Testis (tissue), 3 donors: ENCODE results near the gene MCC. TPM values are rescaled to one million over a fixed set of nuclear protein-coding genes. Genes with fewer than 3 reads are reported as not detected.

Experiments used
- DNase-seq: peaks from one replicate; pipeline ENCODE4 v3.0.0-alpha.2; 2019
- H3K27ac ChIP-seq, 2 donors: fragments of 200-600 bp; sonication (generic); one replicate each; pipeline ENCODE4 v1.5.1; 2019
- H3K27me3 ChIP-seq: fragments of 200-600 bp; sonication (generic); one replicate; pipeline ENCODE4 v1.5.1; 2019
- H3K36me3 ChIP-seq: fragments of 200-600 bp; sonication (generic); one replicate; pipeline ENCODE4 v1.5.1; 2017; ENCODE audit warnings: low read depth; ENCODE audit errors: missing control alignments
- H3K4me1 ChIP-seq: fragments of 200-600 bp; sonication (generic); one replicate; pipeline ENCODE4 v1.5.1; 2019
- H3K4me3 ChIP-seq, 2 donors: fragments of 200-600 bp; sonication (generic); one replicate each; pipeline ENCODE4 v1.5.1; 2017 to 2019
- H3K9me3 ChIP-seq: fragments of 200-600 bp; sonication (generic); one replicate; pipeline ENCODE4 v1.5.1; 2017
- CTCF ChIP-seq, 3 experiments: fragments of 450-650 bp in 2 of 3; fragments of 200-600 bp in 1 of 3; sonication (generic) in 1 of 3; IDR thresholded peaks; one replicate each; pipeline ENCODE4 v1.5.1; 2016 to 2019; ENCODE audit warnings: antibody characterized with exemption in 3 of 3, mild to moderate bottlenecking in 2 of 3, moderate library complexity in 1 of 3
- POLR2A ChIP-seq: fragments of 450-650 bp; IDR thresholded peaks from one replicate; pipeline ENCODE4 v1.6.1; 2017; ENCODE audit warnings: antibody characterized with exemption, mild to moderate bottlenecking, moderate library complexity
- WGBS, 2 donors: methylation state at CpG; one replicate each; pipeline ENCODE4 v1.1.5; 2018; 5-methylcytosine and 5-hydroxymethylcytosine counted together
- intact Hi-C: fragments of 100-400 bp; cut with DNase I; formaldehyde crosslinking; loops from one replicate; pipeline ENCODE4 v1.15.1; 2023; ENCODE audit warnings: low total_unique reads
- polyA plus RNA-seq: library from polyadenylated mRNA; stranded (reverse); fragments of 350-450 nt; fragmentation: Illumina TruSeq; extraction: RNeasy Lipid Tissue Mini Kit (QIAGEN cat#74804); gene quantifications from one replicate; pipeline ENCODE4 v1.2.3, GENCODE V29; 2014; ENCODE audit warnings: low read depth, low replicate concordance; ENCODE audit not compliant: insufficient read depth
- total RNA-seq, 2 donors: library from RNA; depleted of rRNA; stranded (reverse); fragments of >200 nt; gene quantifications; one replicate each; pipeline ENCODE4 v1.2.3, GENCODE V29; 2016

The MCC gene
- total and polyA plus RNA-seq, 3 donors from 2014 or later = 7.1 to 23.7 (median 21.4) TPM

GRCh38 chr5:113364466-113364865 is 123.8 kb downstream of the MCC start:
- no peak for TF ChIP-seq POLR2A
- no peak for TF ChIP-seq CTCF (IDR thresholded peaks at IDR 0.05)
- intact Hi-C loops = no loop called here
- 100% methylated on average over 1 of the region's 1 CpG for WGBS, 2 donors
- no peak overlapping the region for H3K4me3 ChIP-seq
- H3K27ac ChIP-seq = no peak overlapping the region
- no peaks in the 10 kb centered on the region for H3K4me1 ChIP-seq
- H3K27me3 ChIP-seq = no peaks in the 10 kb centered on the region
- DNase-seq = no peak
- H3K36me3 ChIP-seq = no peaks in the 10 kb centered on the region
- H3K9me3 ChIP-seq = no peaks in the 10 kb centered on the region

- intact Hi-C loops = no loop called here
- TF ChIP-seq POLR2A (no peak), CTCF (IDR thresholded peaks at IDR 0.05) (no peak)
- Histone ChIP-seq H3K27ac (no peak overlapping the region), H3K4me1 (no peaks in the 10 kb centered on the region), H3K27me3 (no peaks in the 10 kb centered on the region), H3K4me3 (no peak overlapping the region), H3K36me3 (no peaks in the 10 kb centered on the region), H3K9me3 (no peaks in the 10 kb centered on the region)
- 100% methylated on average over 1 of the region's 1 CpG for WGBS, 2 donors
- DNase-seq = no peak
These were observed 126.6 kb downstream of the MCC start for GRCh38 chr5:113361701-113362100.

GRCh38 chr5:113359419-113359818 is 128.8 kb downstream of the MCC start:
- Histone ChIP-seq H3K9me3 (no peaks in the 10 kb centered on the region), H3K4me1 (no peaks in the 10 kb centered on the region), H3K27me3 (no peaks in the 10 kb centered on the region), H3K27ac (no peak overlapping the region), H3K4me3 (no peak overlapping the region), H3K36me3 (no peaks in the 10 kb centered on the region)
- intact Hi-C loops = no loop called here
- DNase-seq = no peak
- no peak for TF ChIP-seq POLR2A
- no peak for TF ChIP-seq CTCF (IDR thresholded peaks at IDR 0.05)

- H3K4me3 ChIP-seq = no peak overlapping the region
- no peak for DNase-seq
- intact Hi-C loops = no loop called here
- WGBS, 2 donors = 85 to 89% methylated on average over 3 of the region's 3 CpGs
- H3K27ac ChIP-seq = no peak overlapping the region
- TF ChIP-seq CTCF (IDR thresholded peaks at IDR 0.05) (no peak), POLR2A (no peak)
- H3K9me3 ChIP-seq = no peaks in the 10 kb centered on the region
- no peaks in the 10 kb centered on the region for H3K27me3 ChIP-seq
- no peaks in the 10 kb centered on the region for H3K36me3 ChIP-seq
- no peaks in the 10 kb centered on the region for H3K4me1 ChIP-seq
These were observed 129.6 kb downstream of the MCC start for GRCh38 chr5:113358696-113359095.

- WGBS, 2 donors = 68 to 73% methylated on average over 3 of the region's 3 CpGs
- TF ChIP-seq POLR2A = no peak
- no peak for TF ChIP-seq CTCF (IDR thresholded peaks at IDR 0.05)
- H3K27ac ChIP-seq = no peak overlapping the region
- H3K4me3 ChIP-seq = no peak overlapping the region
- H3K36me3 ChIP-seq = no peaks in the 10 kb centered on the region
- intact Hi-C loops = no loop called here
- H3K27me3 ChIP-seq = no peaks in the 10 kb centered on the region
- no peak for DNase-seq
- H3K4me1 ChIP-seq = no peaks in the 10 kb centered on the region
- H3K9me3 ChIP-seq = no peaks in the 10 kb centered on the region
These were observed 130.4 kb downstream of the MCC start for GRCh38 chr5:113357696-113358476.
